HepG2 (cell line): ENCODE data around the gene GNB1. TPM values are rescaled to one million over a fixed set of nuclear protein-coding genes. Genes with fewer than 3 reads are reported as not detected.
A peak's percentile ranks its signal among the peaks of the same experiment; 100 is the strongest.

Experiments
- ATAC-seq: fragments of 200-7000 bp; cut with Tn5 transposase; 3 replicates; pipeline ENCODE4 v1.9.1; 2020; ENCODE audit warnings: mild to moderate bottlenecking, moderate library complexity
- BruUV-seq: library from RNA; stranded (reverse); fragments of 400-500 nt; replicated peaks from 2 replicates; lab custom pipeline; 2021; lab: Mats Ljungman, UMichigan
- CTCF ChIA-PET: fragments of 300-600 bp; formaldehyde crosslinking; extraction: SDS; loops from one replicate; lab custom pipeline; 2021; ENCODE audit warnings: low total read pairs, inconsistent platforms, low intra/inter-chr PET ratio; lab: Yijun Ruan, JAX
- POLR2A ChIA-PET: fragments of 350-600 bp; sonication (Branson Sonifier 250); formaldehyde crosslinking; loops from one replicate; lab custom pipeline; 2020; ENCODE audit warnings: antibody characterized with exemption, inconsistent platforms; lab: Yijun Ruan, JAX
- DNase-seq: peaks from one replicate; pipeline ENCODE4 v3.0.0-alpha.2; 2015; ENCODE audit warnings: low spot score
- FAIRE-seq: peaks from 3 replicates; lab custom pipeline; 2011; peaks lifted over from hg19 to GRCh38; lab: Jason Lieb, UNC
- H2AFZ ChIP-seq: one replicate; pipeline ENCODE4 v1.6.1; 2011; ENCODE audit warnings: low read length, inconsistent platforms
- H3K27ac ChIP-seq: fragments of 300-600 bp; 3 replicates; pipeline ENCODE4 v1.8.0; 2011; ENCODE audit warnings: mixed run types, mild to moderate bottlenecking, mixed read lengths, low read length, inconsistent platforms; ENCODE audit not compliant: insufficient read depth; ENCODE audit errors: extremely low read length
- H3K27me3 ChIP-seq, 2 experiments: fragments of 200-600 bp in 1 of 2; 2 replicates in 1 of 2; 3 replicates in 1 of 2; pipeline versions ENCODE4 v1.6.0 to v1.8.0; 2011; ENCODE audit warnings: low read length in 2 of 2, mild to moderate bottlenecking in 2 of 2, moderate library complexity in 2 of 2, inconsistent platforms in 1 of 2; ENCODE audit not compliant: insufficient read depth in 2 of 2, control insufficient read depth in 1 of 2
- H3K36me3 ChIP-seq, 2 experiments: fragments of 200-600 bp in 1 of 2; replicated peaks in 1 of 2; 2 replicates in 1 of 2; 3 replicates in 1 of 2; pipeline versions ENCODE4 v1.5.1 to v1.8.0; 2011; ENCODE audit warnings: low read length in 2 of 2, inconsistent platforms in 1 of 2; ENCODE audit not compliant: insufficient read depth in 2 of 2, control insufficient read depth in 1 of 2
- H3K4me1 ChIP-seq: 2 replicates; pipeline ENCODE4 v1.5.1; 2012; ENCODE audit warnings: low read length, inconsistent platforms; ENCODE audit not compliant: insufficient read depth
- H3K4me2 ChIP-seq: 2 replicates; pipeline ENCODE4 v1.6.0; 2011; ENCODE audit warnings: low read depth, low read length, inconsistent platforms
- H3K4me3 ChIP-seq, 3 experiments: fragments of 200-600 bp in 1 of 3; sonication (generic), shearing (Covaris generic) in 1 of 3; replicated peaks in 1 of 3; 2 replicates each; pipeline ENCODE4 v1.5.1; 2011 to 2016; ENCODE audit warnings: low read length in 3 of 3, inconsistent platforms in 2 of 3, low read depth in 2 of 3, mild to moderate bottlenecking in 2 of 3, control low read depth in 1 of 3, mixed read lengths in 1 of 3; ENCODE audit not compliant: insufficient read depth in 1 of 3
- H3K79me2 ChIP-seq: one replicate; pipeline ENCODE4 v1.6.1; 2011; ENCODE audit warnings: low read length, inconsistent platforms; ENCODE audit not compliant: insufficient read depth
- H3K9ac ChIP-seq: 2 replicates; pipeline ENCODE4 v1.6.0; 2011; ENCODE audit warnings: mild to moderate bottlenecking, low read depth, low read length, inconsistent platforms; ENCODE audit not compliant: insufficient read depth
- H3K9me3 ChIP-seq: 2 replicates; pipeline ENCODE4 v1.5.1; 2012; ENCODE audit warnings: mild to moderate bottlenecking, low read length
- H4K20me1 ChIP-seq: 2 replicates; pipeline ENCODE4 v1.6.0; 2011; ENCODE audit warnings: inconsistent platforms, mild to moderate bottlenecking, low read length, moderate library complexity; ENCODE audit not compliant: insufficient read depth
- HDAC6 ChIP-seq: fragments of 200-600 bp; sonication (generic); IDR thresholded peaks from 2 replicates; pipeline ENCODE4 v1.7.0; 2017; ENCODE audit warnings: mild to moderate bottlenecking, antibody characterized with exemption, low read length, low read depth
- KLF16 ChIP-seq, 2 experiments: sonication (generic) in 1 of 2; formaldehyde crosslinking in 1 of 2; IDR thresholded peaks; 2 replicates each; pipeline versions ENCODE4 v1.6.1 to v1.8.0; 2016 to 2023; ENCODE audit warnings: missing genetic modification reagents in 2 of 2, missing compliant biosample characterization in 1 of 2
- NCOR1 ChIP-seq: fragments of 200-600 bp; sonication (generic); IDR thresholded peaks from 2 replicates; pipeline ENCODE4 v1.7.0; 2017; ENCODE audit warnings: antibody characterized with exemption, low read length, borderline replicate concordance
- NFE2 ChIP-seq: sonication (generic); formaldehyde crosslinking; IDR thresholded peaks from 2 replicates; pipeline ENCODE4 v1.4.0; 2020; ENCODE audit warnings: missing genetic modification reagents
- SAP130 ChIP-seq: IDR thresholded peaks from 2 replicates; pipeline ENCODE4 v1.6.1; 2016; ENCODE audit warnings: low read depth
- SOX6 ChIP-seq, 2 experiments: fragments of 450-650 bp in 1 of 2; sonication (generic) in 1 of 2; formaldehyde crosslinking in 1 of 2; IDR thresholded peaks; 2 replicates each; pipeline versions ENCODE4 v1.4.0 to v1.6.1; 2017 to 2020; ENCODE audit warnings: antibody characterized with exemption in 1 of 2, mild to moderate bottlenecking in 1 of 2, missing genetic modification reagents in 1 of 2
- TRIM24 ChIP-seq: sonication (generic); formaldehyde crosslinking; IDR thresholded peaks from 2 replicates; pipeline ENCODE4 v1.8.0; 2022; ENCODE audit warnings: mild to moderate bottlenecking, missing genetic modification reagents
- ZBTB3 ChIP-seq: sonication (generic); formaldehyde crosslinking; IDR thresholded peaks from 2 replicates; pipeline ENCODE4 v1.4.0; 2020; ENCODE audit warnings: low read depth, mild to moderate bottlenecking, moderate library complexity, missing genetic modification reagents, borderline replicate concordance
- ZFY ChIP-seq: sonication (generic); formaldehyde crosslinking; IDR thresholded peaks from 2 replicates; pipeline ENCODE4 v1.4.0; 2020; ENCODE audit warnings: missing genetic modification reagents
- ZNF101 ChIP-seq: sonication (generic); formaldehyde crosslinking; IDR thresholded peaks from 2 replicates; pipeline ENCODE4 v1.4.0; 2020; ENCODE audit warnings: mild to moderate bottlenecking, low read depth, missing genetic modification reagents, borderline replicate concordance
- ZNF616 ChIP-seq: sonication (generic); formaldehyde crosslinking; IDR thresholded peaks from 2 replicates; pipeline ENCODE4 v1.5.0; 2020; ENCODE audit warnings: low read depth, mild to moderate bottlenecking, missing genetic modification reagents
- ZNF768 ChIP-seq: sonication (generic); formaldehyde crosslinking; IDR thresholded peaks from 2 replicates; pipeline ENCODE4 v1.4.0; 2020; ENCODE audit warnings: missing genetic modification reagents
- ZNF790 ChIP-seq: sonication (generic); formaldehyde crosslinking; IDR thresholded peaks from 2 replicates; pipeline ENCODE4 v1.8.0; 2022; ENCODE audit warnings: missing genetic modification reagents, mild to moderate bottlenecking, borderline replicate concordance
- WGBS: methylation state at CpG from one replicate; pipeline ENCODE4 v1.1.6; 2017; ENCODE audit warnings: low lambda C conversion rate; 5-methylcytosine and 5-hydroxymethylcytosine counted together
- in situ Hi-C: cut with HindIII; loops from 2 replicates; pipeline ENCODE4 v1.10.0; 2017; ENCODE audit warnings: low pct_unique_long_range_greater_than_20kb; ENCODE audit not compliant: extremely low pct_ligation_motif_present
- intact Hi-C: fragments of 100-400 bp; cut with micrococcal nuclease; formaldehyde crosslinking; loops from one replicate; pipeline ENCODE4 v1.10.0; 2022; ENCODE audit not compliant: unreplicated experiment
- polyA plus RNA-seq, 8 experiments: library from polyadenylated mRNA; depleted of rRNA in 3 of 8; stranded (reverse) in 7 of 8; unstranded in 1 of 8; fragments of >200 nt; fragmentation: Illumina TruSeq in 4 of 8; extraction: Trizol in 4 of 8; gene quantifications; 2 replicates each; pipeline versions ENCODE4 v1.2.1 to v1.2.3, GENCODE V29; 2011 to 2016; ENCODE audit warnings: low read depth in 4 of 8, missing spikeins in 1 of 8, mixed read lengths in 1 of 8; ENCODE audit not compliant: insufficient read depth in 1 of 8
- total RNA-seq, 5 experiments: library from RNA; depleted of rRNA; stranded (reverse); fragments of >200 nt; fragmentation: Illumina TruSeq; extraction: Trizol; gene quantifications; 2 replicates each; pipeline ENCODE4 v1.2.3, GENCODE V29; 2016; ENCODE audit warnings: low read depth in 1 of 5
- TF ChIP-seq, protein P1 (sequence below): sonication (generic); formaldehyde crosslinking; IDR thresholded peaks from 2 replicates; pipeline ENCODE4 v1.4.0; 2020; ENCODE audit warnings: missing genetic modification reagents
- TF ChIP-seq, protein P2 (sequence below): sonication (generic); formaldehyde crosslinking; IDR thresholded peaks from 2 replicates; pipeline ENCODE4 v1.8.0; 2022; ENCODE audit warnings: mild to moderate bottlenecking, missing genetic modification reagents
- TF ChIP-seq, protein P3 (sequence below): sonication (generic); formaldehyde crosslinking; IDR thresholded peaks from 2 replicates; pipeline ENCODE4 v1.4.0; 2020; ENCODE audit warnings: missing genetic modification reagents

GNB1 gene
- total and polyA plus RNA-seq, 2 of the 13 experiments (the other 11 are each of a cell fraction or from before 2014, with no cell fraction given) = 66.2 to 327 TPM

DNA sequence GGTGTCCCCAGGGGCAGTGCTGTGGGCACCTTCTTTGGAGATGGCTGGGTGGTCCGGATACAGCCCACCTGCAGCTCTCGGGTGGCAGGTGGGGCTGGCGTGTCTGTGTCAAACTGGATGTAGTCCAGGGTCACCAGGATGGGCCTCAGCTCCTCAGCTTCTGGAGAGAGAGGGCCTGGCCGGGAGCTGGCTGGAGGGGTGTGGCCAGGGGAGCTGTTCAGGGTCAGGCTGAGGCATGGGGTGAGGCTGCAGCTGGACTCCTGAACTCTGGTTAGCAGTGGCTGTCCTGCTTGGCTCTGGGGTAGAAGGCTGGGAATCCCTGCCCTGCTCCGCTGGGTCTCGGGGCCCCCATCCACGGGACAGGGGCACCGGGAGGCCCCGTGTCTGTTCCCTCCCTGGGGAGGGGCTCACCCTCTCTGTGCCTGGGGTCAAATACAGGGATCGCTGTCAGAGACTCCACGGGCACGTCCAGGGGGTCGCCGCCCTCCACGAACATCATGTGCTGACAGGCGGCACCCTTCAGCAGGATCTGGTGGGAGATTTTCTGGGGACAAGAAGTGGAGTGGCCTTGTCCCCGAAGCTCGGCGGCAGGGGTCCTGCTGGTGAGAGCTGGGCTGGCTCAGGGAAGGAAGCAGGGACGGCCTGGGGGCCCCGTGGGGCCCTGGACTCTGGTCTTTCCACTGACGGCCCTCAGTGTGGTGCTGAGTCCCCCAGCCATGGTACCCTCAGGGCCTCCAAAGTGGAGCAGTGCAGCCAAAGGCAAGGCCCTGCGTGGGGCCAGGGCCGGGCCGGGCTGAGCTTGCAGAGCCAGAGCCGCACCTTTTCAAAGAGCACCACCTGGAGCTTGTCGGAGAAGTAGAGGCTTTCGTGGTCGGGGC lies 32.3 kb upstream of the GNB1 start:
- intact Hi-C loops (loop anchor here (1.0 kb wide), 1 partner anchor 30 kb away; no protein-coding TSS in a partner anchor), in situ Hi-C loops (no loop called here)
- Histone ChIP-seq H3K9ac (peak overlapping the region; percentile 70), H4K20me1 (no peaks in the 10 kb centered on the region), H3K4me1 (peaks cover 67% of the 10 kb centered on the region), H3K27me3 (peaks cover 23 to 38% of the 10 kb centered on the region in 2 experiments; a peak in 4 of 5 replicates), H3K27ac (peak overlapping the region; percentile 80), H3K36me3 (no peaks in the 10 kb centered on the region), H3K79me2 (no peaks in the 10 kb centered on the region), H3K4me3 (peak overlapping the region; percentile 37 to 73 (median 60)), H2AFZ (no peak overlapping the region), H3K4me2 (peak overlapping the region; percentile 90), H3K9me3 (no peaks in the 10 kb centered on the region)
- BruUV-seq = no TSS peak
- ChIA-PET CTCF (no interaction called here), POLR2A (interaction anchor here (0.6 to 3.3 kb wide), 5 partner anchors 14 to 123 kb away, joined by 4 to 55 read pairs (median 5); no protein-coding TSS in a partner anchor)
- DNase-seq (peak; percentile 78), ATAC-seq (peak; percentile 73), FAIRE-seq (peak; percentile 94)
- 5% methylated on average over 4 of the region's 29 CpGs for WGBS
- TF ChIP-seq TRIM24 (CRISPR knock-in tag) = no peak
- peak; percentile 88 for TF ChIP-seq SAP130 (CRISPR knock-in tag)
- no peak for TF ChIP-seq HDAC6
- TF ChIP-seq ZNF101 (CRISPR knock-in tag) = no peak
- no peak for TF ChIP-seq NFE2 (CRISPR knock-in tag)
- TF ChIP-seq ZBTB3 (CRISPR knock-in tag) = no peak
- TF ChIP-seq, protein P1, sequence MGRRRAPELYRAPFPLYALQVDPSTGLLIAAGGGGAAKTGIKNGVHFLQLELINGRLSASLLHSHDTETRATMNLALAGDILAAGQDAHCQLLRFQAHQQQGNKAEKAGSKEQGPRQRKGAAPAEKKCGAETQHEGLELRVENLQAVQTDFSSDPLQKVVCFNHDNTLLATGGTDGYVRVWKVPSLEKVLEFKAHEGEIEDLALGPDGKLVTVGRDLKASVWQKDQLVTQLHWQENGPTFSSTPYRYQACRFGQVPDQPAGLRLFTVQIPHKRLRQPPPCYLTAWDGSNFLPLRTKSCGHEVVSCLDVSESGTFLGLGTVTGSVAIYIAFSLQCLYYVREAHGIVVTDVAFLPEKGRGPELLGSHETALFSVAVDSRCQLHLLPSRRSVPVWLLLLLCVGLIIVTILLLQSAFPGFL (CRISPR knock-in tag) = no peak
- peak; percentile 59; the same call in 1 of the 2 replicates for TF ChIP-seq NCOR1
- peak; percentile 87 for TF ChIP-seq ZNF768 (CRISPR knock-in tag)
- TF ChIP-seq, protein P2, sequence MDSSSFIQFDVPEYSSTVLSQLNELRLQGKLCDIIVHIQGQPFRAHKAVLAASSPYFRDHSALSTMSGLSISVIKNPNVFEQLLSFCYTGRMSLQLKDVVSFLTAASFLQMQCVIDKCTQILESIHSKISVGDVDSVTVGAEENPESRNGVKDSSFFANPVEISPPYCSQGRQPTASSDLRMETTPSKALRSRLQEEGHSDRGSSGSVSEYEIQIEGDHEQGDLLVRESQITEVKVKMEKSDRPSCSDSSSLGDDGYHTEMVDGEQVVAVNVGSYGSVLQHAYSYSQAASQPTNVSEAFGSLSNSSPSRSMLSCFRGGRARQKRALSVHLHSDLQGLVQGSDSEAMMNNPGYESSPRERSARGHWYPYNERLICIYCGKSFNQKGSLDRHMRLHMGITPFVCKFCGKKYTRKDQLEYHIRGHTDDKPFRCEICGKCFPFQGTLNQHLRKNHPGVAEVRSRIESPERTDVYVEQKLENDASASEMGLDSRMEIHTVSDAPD = peak; percentile 60; the same call in 1 of the 2 replicates
- TF ChIP-seq ZNF790 (CRISPR knock-in tag) = no peak
- TF ChIP-seq, protein P3, sequence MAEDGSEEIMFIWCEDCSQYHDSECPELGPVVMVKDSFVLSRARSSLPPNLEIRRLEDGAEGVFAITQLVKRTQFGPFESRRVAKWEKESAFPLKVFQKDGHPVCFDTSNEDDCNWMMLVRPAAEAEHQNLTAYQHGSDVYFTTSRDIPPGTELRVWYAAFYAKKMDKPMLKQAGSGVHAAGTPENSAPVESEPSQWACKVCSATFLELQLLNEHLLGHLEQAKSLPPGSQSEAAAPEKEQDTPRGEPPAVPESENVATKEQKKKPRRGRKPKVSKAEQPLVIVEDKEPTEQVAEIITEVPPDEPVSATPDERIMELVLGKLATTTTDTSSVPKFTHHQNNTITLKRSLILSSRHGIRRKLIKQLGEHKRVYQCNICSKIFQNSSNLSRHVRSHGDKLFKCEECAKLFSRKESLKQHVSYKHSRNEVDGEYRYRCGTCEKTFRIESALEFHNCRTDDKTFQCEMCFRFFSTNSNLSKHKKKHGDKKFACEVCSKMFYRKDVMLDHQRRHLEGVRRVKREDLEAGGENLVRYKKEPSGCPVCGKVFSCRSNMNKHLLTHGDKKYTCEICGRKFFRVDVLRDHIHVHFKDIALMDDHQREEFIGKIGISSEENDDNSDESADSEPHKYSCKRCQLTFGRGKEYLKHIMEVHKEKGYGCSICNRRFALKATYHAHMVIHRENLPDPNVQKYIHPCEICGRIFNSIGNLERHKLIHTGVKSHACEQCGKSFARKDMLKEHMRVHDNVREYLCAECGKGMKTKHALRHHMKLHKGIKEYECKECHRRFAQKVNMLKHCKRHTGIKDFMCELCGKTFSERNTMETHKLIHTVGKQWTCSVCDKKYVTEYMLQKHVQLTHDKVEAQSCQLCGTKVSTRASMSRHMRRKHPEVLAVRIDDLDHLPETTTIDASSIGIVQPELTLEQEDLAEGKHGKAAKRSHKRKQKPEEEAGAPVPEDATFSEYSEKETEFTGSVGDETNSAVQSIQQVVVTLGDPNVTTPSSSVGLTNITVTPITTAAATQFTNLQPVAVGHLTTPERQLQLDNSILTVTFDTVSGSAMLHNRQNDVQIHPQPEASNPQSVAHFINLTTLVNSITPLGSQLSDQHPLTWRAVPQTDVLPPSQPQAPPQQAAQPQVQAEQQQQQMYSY (CRISPR knock-in tag) = 0 out of 2 replicates have a peak, but pooled peaks have one; percentile 39
- TF ChIP-seq KLF16 (CRISPR knock-in tag; IDR thresholded peaks at IDR 0.05) = 0 out of 4 replicates have a peak, but pooled peaks of 1 of the 2 experiments have one; percentile 24
- 0 out of 2 replicates have a peak, but pooled peaks have one; percentile 25 for TF ChIP-seq ZNF616
- TF ChIP-seq SOX6 (IDR thresholded peaks at IDR 0.05) = no peak
- TF ChIP-seq SOX6 (CRISPR knock-in tag; IDR thresholded peaks at IDR 0.05) = peak; percentile 47; the same call in 1 of the 2 replicates
- TF ChIP-seq ZFY (CRISPR knock-in tag) = peak; percentile 70
